GM12875 (cell line): ENCODE results near the gene COL5A1.

ENCODE experiments used
- H3K4me3 ChIP-seq: one replicate; pipeline ENCODE4 v1.5.1; 2011; ENCODE audit warnings: low read depth, low read length, control low read depth
- CTCF ChIP-seq: IDR thresholded peaks from 2 replicates; pipeline ENCODE4 v1.5.1; 2011; ENCODE audit warnings: low read depth, mild to moderate bottlenecking, control low read depth, inconsistent platforms, low read length, moderate library complexity, borderline replicate concordance; ENCODE audit not compliant: insufficient read depth

COL5A1 gene

GRCh38 chr9:134870746-134871662 lies 229.4 kb downstream of the COL5A1 start:
- no peak overlapping the region for H3K4me3 ChIP-seq
- TF ChIP-seq CTCF = no peak

- H3K4me3 ChIP-seq = no peak overlapping the region
- TF ChIP-seq CTCF = no peak
Measured at GRCh38 chr9:134871697-134872340, 230.2 kb downstream of the COL5A1 start.

GRCh38 chr9:134872482-134873231 lies 231.1 kb downstream of the COL5A1 start:
- H3K4me3 ChIP-seq = no peak overlapping the region
- no peak for TF ChIP-seq CTCF

GRCh38 chr9:134875371-134875770 lies 233.8 kb downstream of the COL5A1 start:
- TF ChIP-seq CTCF = no peak

GRCh38 chr9:134877541-134877940 lies 235.9 kb downstream of the COL5A1 start:
- TF ChIP-seq CTCF = no peak

More at GRCh38 chr9:134875371-134875770, 233.8 kb downstream of the COL5A1 start:
- no peak overlapping the region for H3K4me3 ChIP-seq

GRCh38 chr9:134879664-134880483 lies 238.3 kb downstream of the COL5A1 start:
- TF ChIP-seq CTCF = no peak

More at GRCh38 chr9:134877541-134877940, 235.9 kb downstream of the COL5A1 start:
- no peak overlapping the region for H3K4me3 ChIP-seq

More at GRCh38 chr9:134879664-134880483, 238.3 kb downstream of the COL5A1 start:
- no peak overlapping the region for H3K4me3 ChIP-seq
